EH (cell line): ENCODE data around the gene HAS3.
A peak's percentile ranks its signal among the peaks of the same experiment; 100 is the strongest.
"Not testable (repeated sequence)": the region's sequence is repeated elsewhere in the genome, so short reads cannot be mapped to it uniquely, and the experiment has no call there.

Experiments used
- DNase-seq: peaks from one replicate; pipeline ENCODE4 v3.0.0-alpha.2; 2015; ENCODE audit warnings: low read depth

Gene HAS3

GRCh38 chr16:69143116-69143515, 37.7 kb downstream of the HAS3 start:
- no peak for DNase-seq

GRCh38 chr16:69145658-69146057, 40.2 kb downstream of the HAS3 start:
- DNase-seq, result no peak

DNA sequence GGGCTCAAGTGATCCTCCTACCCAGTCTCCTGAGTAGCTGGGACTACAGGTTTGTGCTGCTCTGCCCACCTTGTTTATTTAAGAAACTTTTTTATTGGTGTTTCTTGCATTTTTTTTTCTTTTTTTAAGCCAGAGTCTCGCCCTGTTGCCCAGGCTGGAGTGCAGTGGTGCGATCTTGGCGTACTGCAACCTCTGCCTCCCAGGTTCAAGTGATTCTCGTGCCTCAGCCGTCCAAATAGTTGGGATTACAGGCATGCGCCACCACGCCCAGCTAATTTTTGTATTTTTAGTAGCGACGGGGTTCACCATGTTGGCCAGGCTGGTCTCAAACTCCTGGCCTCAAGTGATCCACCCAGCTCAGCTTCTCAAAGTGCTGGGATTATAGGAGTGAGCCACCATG, 44.2 kb downstream of the HAS3 start:
- not testable (repeated sequence) for DNase-seq

GRCh38 chr16:69150146-69150865, 44.9 kb downstream of the HAS3 start:
- peak; percentile 81 for DNase-seq

GRCh38 chr16:69157196-69157595, 51.7 kb downstream of the HAS3 start:
- DNase-seq, result no peak

DNA sequence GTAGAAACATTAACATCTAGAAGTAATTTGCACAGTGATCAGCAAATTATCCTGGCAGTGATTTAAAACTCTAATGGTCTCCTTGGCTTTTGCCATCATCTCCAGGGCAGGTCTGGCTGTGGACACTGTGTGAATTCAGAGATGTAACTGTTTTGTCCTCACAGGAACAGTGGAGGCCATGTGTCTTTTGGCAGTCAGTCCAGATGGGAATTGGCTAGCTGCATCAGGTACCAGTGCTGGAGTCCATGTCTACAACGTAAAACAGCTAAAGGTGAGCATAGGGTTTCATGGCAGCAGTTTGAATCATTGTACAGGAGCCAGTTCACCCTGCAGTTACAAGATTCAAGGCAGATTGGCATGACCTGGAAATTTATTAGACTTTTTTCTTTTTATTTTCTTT, 54.7 kb downstream of the HAS3 start:
- no peak for DNase-seq

- no peak for DNase-seq
Observed at GRCh38 chr16:69165584-69165983, 60.1 kb downstream of the HAS3 start.

DNA sequence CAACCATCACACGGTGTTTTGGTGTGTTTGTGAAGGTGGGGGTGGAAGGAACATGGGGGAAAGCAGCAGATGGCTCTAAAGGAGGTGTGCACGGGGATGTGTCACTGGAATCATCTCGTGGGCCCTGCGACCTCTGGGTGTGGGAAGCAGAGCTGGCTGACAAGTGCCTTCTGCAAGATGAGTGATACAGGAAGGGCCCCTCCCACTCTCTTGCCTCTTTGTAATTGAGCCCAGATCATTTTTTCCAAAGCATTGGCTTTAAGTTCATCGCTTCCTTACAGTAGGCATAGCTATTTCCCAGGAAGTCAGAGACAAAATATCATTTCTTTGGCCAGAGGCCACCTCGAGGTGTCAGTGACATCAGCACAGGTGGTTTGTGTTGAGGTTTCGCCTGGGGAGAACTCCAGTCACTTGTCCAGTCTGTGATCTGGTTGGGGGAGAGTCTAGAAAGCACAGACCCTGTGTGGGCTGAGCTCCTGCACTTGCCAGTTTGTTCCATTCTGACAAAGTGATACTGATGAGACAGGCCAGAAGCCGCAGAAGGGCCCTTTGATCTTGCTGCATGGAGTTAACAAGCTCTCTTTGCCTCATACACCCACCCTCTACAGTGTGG, 60.9 kb downstream of the HAS3 start:
- DNase-seq, result peak; percentile 70

GRCh38 chr16:69166946-69167930, 61.8 kb downstream of the HAS3 start:
- DNase-seq, result peak; percentile 57
